ENCODE data around the gene TMPRSS4.

The TMPRSS4 gene

GRCh38 chr11:118081241-118081958 lies 4.5 kb downstream of the TMPRSS4 start:
- DNase-seq = peak; percentile 51

DNA sequence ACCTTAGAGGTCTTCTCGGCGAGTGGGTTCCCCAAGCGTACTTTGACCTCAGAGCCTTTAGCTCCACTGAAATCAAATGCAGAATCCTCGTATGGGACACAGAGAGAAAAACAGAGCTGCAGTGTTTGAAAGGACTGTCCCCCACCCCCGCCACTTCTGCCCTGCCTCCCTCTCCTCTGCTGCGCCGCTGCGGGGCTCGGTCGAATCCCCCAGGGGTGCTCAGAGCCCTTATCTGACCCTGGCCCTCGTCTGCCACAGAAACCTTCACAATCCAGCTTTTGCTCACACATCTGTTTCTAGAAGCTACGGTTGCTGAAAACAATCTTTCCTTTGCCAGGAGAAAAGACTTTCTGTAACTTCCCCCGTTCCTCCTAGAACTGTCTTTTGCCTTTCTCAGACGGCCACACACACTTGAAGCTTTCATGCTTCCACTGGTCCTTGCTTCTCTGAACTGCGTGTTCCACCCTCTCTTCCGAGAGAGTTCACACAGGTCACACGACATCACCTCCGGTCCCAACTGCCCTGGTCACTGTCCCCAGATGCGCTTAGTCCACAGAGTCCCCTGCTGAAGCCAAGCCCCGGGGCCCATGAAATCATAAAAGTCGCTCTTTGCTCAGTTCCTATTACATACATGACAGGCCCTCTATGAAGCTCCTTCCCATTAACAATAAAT lies 6.1 kb downstream of the TMPRSS4 start:
- no peak for DNase-seq

GRCh38 chr11:118084247-118084646 lies 7.4 kb downstream of the TMPRSS4 start:
- no peak for DNase-seq

DNA sequence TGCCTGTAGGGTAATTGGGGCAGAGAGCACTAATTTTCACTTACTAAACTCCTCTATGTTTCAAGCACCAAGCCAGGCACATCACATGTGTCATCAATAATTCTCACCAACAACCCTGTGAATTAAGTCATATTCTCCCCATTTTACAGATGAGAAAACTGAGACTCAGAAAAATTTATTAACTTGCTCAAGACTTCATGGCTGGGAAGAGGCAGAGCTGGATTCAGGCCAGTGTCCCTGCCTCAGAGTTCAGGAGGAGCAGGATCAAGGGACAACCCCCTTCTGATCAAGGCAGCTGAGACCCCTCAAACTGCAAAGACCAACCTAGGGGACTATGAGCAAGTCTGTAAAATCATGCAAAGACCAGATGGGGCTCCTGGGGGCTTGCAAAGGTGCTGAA lies 7.8 kb downstream of the TMPRSS4 start:
- no peak for DNase-seq

DNA sequence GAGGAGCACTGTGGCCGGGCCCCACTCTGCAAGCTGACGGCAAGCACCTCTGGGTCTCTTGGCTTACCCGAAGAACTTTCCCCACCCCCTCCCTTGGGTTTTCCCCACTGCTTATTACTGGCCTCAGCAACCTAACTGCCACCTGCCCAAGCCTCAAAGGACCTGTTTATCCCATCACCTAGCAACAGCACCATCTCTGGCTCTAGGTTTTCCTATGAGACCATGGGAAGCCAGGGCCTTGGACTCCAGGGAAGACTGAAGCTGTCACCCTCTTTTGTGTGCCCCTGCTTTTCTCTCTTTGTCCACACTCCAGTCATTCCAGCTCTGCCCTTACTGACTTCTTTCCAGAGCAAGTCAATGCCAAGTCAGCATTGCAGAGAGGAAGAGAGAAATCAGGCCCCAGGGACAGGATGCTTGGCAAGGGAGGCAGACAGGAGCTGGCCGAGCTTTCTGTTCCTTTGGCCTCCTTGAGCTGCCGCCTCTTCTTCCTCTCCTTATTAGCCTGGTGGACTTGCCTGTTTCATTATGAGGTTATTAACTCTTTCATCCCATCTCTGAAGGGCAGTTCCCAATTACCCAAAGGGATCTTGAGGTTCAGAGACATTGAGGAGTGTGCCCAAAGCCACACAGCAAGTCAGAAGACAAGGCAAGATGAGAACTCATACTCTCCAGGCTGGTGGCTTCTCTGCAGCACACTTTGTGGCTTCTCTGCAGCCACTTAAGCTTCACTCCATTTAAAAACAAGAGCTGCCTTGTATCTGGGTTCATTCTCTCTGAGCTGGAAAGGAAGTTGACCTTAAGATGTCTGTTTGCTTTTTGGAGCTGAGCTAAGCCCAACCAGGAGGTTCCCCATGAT lies 10.3 kb downstream of the TMPRSS4 start, which contains the start of gene SMIM35:
TSS of gene SMIM35 (minus strand) at position 51 of the 856 bp plus-strand sequence. CDS start 206 bp downstream, outside the sequence.
- DNase-seq = no peak

- DNase-seq = no peak
These were observed 11.1 kb downstream of the TMPRSS4 start for GRCh38 chr11:118087931-118088330.

- peak; percentile 67 for DNase-seq
These were observed 11.7 kb downstream of the TMPRSS4 start for GRCh38 chr11:118088531-118088930.

DNA sequence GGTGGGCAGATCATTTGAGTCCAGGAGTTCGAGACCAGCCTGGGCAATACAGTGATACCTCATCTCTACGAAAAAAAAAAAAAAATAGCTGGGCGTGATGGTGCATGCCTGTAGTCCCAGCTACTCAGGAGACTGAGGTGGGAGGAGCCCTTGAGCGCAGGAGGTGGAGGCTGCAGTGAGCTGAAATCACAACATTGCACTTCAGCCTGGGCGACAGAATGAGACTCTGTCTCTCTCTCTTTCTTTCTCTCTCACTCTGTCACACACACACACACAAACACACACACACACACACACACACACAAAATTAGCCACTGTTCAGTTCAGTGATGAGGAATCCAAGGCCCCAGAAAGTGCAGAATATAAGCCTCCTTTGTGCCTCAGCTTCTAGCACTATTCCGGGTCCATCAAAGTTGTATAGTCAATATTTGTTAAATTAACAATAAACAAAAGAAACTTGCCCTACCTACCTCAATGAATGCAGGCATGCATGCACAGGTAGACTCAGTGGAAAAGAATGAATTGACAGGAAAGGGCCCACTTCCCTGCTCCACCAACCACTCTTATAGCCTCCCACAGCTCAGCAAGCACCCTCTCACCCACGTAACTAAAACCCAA lies 13.8 kb downstream of the TMPRSS4 start:
- DNase-seq = no peak

GRCh38 chr11:118091690-118092089 lies 14.8 kb downstream of the TMPRSS4 start:
- DNase-seq = no peak

DNA sequence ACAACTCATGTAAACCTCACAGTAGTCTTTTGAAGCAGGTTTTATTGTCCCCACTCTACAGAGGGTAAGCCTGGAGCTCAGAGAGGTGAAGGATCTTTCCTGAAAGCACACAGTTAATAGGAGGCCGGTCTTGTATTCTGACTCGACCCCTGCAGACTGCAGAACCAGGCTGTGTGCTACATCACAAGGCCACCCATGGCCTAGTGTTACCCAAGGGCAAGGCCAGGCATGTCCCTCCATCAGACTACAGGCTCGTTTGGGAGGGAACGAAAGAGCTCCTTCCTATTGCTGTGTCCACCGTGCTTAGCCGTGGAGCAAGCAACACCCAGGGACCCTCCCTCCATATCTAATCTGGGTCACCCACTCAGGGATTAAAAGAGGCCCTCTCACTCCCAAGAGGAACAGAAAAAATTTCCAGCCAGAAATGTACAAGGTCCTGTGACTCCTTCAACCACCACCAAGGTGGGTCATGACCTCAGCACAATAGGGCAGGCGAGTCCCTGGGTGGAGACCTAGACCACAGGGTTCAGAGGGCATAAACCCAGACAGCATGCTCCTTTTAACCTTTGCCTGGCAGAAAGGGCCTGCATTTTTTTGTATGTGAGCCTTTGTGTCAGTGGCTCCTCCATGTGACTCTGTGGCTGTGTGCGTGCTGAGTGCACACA lies 16.2 kb downstream of the TMPRSS4 start:
- no peak for DNase-seq

DNA sequence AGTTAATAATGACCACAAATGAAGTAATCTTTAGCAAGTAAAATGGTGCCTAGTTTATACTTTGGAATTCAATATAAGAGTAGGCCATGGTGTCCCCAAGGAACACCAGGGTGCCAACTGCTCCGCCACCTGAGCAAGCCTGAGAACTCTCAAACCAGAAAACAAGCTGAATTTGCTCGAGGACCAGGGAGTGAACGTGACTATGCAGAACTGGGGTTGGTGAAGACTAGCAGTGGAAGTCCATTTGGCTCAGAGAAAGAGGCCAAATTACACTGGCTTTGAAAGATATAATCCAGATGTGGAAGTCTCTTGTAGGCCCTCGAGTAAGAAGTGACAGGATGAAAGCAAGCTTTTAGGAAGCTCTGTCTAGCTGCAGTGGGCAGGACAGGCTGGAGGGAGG lies 18.6 kb downstream of the TMPRSS4 start:
- no peak for DNase-seq

- DNase-seq = no peak
These were observed 19.1 kb downstream of the TMPRSS4 start for GRCh38 chr11:118095967-118096367.

DNA sequence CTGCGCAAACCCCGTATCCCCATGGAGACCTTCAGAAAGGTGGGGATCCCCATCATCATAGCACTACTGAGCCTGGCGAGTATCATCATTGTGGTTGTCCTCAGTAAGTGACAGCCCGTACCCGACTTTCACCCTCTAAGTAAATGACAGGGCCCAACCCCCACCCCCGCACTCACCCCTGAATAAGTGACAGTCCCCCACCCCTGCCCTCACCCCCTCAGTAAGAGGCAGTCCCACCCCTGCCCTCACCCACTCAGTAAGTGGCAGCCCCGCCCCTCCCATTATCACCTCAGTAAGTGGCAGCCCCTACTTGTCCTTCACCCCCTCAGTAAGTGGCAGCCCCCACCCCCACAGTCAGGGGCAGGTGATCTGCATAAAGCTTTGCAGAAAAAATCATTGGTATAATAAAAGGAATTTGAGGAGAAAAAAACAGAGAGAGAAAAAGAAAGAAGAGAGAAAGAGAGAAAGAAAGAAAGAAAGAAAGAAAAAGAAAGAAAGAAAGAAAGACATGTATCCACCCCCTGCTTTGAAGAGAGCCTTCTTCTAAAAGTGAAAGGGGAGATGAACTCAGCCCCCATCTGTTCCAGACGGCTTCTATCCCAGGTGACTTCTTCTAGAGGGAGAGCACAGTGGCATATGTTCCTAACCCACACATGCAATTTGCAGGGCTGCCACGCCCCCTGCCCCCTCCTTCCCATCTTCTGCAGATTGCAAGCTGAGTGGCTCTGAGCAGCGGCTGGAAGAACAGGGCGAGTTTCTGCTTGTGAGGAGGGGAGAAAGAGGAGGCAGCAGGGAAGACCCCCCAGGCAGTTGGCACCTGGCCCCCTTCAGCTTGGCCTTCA lies 22.3 kb downstream of the TMPRSS4 start:
- DNase-seq = no peak

- DNase-seq = no peak
These were observed 23.1 kb downstream of the TMPRSS4 start for GRCh38 chr11:118099838-118100556.

DNA sequence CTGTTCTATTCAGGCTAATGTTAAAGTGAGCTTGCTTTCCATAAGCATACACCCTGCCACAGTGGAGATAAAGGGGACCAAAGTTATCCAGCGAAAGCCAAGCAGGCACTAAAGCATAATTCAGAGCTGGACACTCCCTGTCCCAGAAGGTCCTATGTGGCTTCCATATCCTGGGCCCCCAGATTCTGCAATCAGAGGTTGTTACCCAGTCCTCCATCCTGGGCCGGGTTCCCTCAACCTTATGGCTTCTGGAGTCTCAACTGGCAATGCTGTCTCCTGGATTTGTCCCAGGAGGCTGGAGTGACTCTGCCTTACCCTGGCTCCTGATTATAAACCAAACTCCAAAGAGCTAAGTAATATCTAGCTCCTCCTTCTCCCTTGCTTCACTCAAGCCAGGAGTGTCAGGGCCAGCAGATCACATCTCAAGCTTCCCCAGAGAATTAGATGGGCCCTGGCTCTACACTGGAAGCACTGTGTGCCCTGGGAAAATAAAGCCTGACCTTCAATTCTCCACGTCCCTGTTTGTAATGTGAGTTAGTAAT lies 23.9 kb downstream of the TMPRSS4 start:
- DNase-seq = no peak

GRCh38 chr11:118102721-118103261 lies 25.9 kb downstream of the TMPRSS4 start:
- no peak for DNase-seq

DNA sequence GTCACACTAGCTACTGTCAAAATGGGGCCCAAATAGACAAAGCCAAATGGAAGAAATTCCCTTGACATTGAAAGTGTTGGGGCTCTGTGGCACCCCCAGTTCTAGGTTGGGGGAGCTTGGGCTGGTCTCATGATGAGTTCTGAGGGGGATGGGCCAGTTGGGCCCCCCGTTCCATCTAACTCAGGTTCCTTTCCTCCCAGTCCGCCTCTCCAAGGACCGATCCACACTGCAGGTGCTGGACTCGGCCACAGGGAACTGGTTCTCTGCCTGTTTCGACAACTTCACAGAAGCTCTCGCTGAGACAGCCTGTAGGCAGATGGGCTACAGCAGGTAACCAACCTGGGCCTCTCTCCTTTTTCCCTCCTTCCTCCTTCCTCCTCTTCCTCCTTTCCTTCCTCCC lies 27.6 kb downstream of the TMPRSS4 start:
- no peak for DNase-seq

DNA sequence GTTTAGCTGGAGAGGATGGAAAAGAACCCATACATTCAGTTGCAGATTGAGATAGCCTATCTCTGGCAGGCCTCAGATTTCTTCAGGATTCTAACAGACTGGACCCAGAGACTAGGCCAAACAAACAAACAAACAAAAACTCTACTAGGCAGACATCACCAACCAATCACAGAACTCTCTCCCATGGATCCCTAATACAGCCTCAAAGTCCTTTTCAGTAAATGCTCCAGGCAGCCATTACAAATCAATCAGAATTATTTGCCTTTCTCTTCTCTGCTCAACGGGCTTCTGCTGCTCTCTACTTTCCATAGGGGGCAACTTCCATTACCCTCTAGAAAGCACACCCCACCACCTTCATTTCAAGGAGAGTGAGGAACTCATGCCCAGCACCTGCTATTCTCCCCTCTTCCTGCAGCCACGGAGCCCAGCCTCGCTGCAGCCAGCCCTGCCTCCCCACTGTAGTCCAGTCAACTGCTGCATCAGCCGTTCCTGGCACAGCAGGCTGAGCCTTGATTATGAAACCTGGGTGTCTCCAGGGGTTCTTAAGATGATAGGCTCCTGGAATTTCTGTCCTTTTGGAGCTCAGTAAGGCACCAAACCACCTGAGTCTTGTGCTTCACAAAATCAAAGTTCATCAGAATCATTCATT lies 28.9 kb downstream of the TMPRSS4 start:
- no peak for DNase-seq

- DNase-seq = no peak
These were observed 30.0 kb downstream of the TMPRSS4 start for GRCh38 chr11:118106789-118107335.
